ENCODE results near the gene FYB2.

FYB2 gene, protein sequence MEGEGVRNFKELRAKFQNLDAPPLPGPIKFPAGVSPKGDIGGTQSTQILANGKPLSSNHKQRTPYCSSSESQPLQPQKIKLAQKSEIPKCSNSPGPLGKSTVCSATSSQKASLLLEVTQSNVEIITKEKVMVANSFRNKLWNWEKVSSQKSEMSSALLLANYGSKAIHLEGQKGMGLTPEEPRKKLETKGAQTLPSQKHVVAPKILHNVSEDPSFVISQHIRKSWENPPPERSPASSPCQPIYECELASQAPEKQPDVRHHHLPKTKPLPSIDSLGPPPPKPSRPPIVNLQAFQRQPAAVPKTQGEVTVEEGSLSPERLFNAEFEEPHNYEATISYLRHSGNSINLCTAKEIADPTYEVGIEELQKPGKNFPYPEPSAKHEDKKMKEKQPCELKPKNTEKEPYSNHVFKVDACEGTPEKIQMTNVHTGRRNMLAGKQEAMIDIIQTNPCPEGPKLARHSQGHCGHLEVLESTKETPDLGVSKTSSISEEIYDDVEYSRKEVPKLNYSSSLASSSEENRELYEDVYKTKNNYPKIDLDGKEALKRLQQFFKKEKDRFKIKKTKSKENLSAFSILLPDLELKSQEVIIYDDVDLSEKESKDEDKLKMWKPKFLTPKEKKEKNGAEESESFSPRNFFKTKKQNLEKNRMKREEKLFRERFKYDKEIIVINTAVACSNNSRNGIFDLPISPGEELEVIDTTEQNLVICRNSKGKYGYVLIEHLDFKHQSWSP

DNA sequence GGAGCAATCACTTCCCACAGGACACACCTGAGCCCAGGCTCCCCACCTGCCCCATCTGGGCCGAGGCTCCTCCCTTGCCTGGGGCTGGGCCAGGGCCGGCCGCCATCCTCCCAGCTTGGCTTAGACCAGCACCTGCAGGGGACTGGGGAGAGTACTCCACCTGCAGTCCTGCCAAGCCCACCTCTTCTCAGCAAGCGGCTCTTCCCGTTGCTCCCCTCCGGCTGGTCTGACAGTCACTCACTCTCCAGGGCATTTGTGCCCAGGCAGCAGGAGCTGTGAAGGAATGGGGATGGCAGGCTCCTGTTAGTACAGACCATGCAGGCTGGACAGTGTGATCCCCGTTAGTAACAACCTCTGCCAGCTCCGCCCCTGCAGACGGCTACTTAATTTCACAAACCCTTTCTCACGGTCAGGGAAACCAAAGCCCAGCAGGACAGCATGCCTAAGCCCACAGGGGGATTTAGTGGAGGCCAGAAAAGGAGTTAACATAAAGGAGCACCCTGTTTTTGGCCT, at the start of gene FYB2:
FYB2 (minus strand) TSS at position 18 of the 513 bp plus-strand sequence. CDS start 114 bp downstream, outside the sequence.
- DNase-seq (ENCODE audit: low spot score) = no peak

DNA sequence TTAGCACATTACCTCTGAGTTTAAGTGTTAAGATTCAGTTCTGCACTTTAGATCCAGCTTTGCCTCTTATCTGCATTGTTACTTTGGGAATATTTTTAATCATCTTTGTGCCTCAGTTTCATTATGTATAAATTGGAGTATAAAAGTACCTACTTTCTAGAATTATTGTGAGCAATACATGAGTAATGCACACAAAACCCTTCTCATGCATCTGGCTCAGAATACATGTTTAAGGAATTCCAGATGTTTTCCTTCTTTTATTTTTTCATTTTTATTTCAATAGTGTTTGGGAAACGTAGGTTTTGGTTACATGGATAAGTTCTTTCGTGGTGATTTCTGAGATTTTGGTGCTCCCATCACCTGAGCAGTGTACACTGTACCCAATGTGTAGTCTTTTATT, 49.6 kb upstream of the FYB2 start:
- no peak for DNase-seq (ENCODE audit: low spot score)

DNA sequence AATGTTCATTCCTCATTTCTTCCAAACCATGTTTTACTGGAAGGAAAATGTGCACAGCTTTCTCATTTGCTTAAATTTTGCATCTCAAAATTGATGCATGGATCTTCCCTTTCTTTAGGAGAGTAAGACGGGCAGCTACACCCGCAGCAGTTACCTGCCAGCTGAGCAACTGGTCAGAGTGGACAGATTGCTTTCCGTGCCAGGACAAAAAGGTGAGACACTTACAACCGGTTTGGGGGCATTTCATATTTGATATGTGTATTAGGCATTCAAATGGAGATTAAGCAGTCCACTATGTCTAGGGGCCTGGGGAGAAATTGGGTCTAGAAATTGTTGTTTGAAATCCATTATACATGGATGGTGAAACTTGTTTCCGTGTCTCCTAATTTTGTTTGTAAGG, 48.3 kb upstream of the FYB2 start:
- no peak for DNase-seq (ENCODE audit: low spot score)

DNA sequence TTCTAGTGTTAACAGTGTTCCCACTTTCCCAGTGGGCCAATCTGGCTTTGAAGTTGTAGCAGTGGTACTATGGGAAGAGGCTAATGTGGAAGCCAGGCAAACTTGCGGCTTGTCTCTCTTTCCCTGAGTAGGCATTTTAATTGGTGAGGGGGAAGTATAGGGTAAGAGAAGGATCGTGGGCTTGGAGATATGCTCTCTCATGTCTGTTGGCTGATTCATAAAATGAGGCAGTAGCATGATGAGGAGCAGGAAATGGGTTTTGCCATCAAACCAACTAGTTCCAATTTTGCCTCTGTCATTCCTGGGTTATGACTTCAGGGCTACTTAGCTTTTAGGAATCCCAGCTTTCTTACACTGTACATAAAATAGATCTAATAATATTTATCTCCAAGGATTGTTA, 47.5 kb upstream of the FYB2 start:
- peak; percentile 48 for DNase-seq (ENCODE audit: low spot score)

DNA sequence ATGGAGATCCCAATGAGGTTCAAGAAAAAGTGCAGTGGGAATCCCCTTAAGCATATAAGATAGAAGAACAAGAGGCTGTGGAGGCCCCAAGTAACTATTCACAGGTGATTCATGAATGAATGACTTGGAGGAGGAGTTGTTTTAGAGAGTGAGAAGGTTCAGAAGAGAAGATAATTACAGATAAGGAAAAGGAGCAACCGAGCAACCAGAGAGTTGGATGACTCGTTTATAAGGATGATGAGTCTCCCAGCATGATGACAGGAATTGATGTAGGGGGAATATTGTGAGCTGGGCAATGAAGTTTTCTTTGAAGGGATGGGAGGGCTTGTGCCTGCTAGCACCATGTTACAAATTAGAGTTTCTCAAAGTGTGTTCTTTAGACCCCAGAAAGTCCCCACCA, 45.2 kb upstream of the FYB2 start:
- DNase-seq (ENCODE audit: low spot score) = no peak

DNA sequence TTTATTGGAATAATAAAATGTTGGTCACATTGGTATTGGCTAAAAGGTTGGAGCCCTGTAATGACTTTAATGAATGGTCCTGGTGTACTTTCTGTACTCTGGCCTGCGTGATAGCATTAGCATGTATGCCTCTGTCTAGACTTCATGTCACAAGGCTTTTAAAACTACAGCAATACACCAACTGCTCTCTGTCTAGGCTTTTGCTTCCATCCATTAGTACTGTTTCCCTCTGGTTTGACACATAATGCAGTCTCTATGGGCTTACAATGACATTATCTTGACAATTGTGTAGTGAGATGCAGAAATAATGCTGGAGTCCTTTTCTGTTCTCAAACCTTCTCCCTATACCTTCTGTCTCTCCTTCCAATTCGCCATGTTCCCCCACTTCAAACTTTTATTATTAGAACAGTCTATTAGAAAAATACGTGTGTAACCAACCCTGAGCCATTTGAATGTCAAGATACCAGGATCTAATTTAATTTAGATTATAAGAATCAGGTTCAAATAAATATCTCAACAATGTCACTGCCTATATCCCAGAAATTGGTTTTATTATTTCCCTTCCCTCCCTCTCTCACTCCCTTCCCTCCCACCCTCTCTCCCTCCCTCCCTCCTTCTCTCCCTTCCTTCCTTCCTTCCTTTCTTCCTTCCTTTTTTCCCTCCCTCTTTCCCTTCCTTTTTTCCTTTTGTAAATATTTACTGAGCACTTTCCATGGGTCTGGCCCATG, 44.2 kb upstream of the FYB2 start:
- no peak for DNase-seq (ENCODE audit: low spot score)

DNA sequence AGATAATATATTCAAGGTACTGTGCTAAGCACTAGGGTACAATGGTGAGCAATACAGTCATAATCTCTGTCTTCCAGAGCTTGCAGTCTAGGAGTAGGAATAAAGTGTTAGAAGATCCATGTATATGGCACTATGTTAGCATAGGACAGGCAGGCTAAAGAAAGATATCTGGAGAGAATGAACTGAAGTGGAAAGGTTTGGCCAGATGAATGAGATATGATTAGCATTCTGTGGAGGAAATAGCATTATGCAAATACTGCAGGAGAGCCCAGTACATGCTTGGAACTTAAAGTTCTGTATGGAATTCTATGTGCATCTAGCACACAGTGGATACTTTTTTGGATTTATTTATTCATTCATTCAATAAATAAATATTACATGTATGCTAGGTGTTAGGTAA, 40.1 kb upstream of the FYB2 start:
- no peak for DNase-seq (ENCODE audit: low spot score)

DNA sequence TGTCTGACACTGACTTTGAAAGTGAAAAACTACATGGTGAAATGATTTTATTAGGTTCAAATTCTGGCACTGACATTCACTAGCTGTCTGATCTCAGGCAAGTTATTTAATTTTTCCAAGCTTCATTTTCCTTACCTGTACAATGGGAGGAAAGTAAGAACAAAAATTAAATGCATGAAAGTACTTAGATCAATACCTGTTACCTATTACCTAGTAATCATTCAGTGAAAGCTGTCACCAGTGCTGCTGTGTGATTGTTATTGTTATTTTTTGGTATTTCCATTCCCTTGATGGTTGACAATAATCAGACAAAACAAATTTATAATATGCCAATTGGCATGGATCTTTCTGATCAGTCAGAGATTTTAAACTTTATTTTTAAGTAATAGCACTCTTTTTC, 37.0 kb upstream of the FYB2 start:
- no peak for DNase-seq (ENCODE audit: low spot score)

DNA sequence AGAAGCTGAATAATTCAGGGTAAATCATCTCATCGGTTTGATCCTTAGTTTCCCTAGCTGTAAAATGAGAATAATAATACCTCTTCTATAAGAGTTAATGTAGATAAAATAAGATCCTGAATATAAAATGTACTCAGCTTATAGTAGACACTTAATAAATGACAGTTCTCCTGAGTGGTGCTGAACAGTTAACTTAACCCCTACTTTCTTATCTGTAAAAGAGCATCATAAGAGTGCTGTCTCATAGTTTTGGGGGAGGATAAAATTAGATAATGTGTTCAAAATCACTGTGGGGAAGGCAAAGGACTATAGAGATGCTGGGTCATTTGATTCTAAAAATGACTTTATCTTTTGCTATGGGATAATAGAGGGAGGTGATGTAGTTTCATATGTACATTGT, 36.0 kb upstream of the FYB2 start:
- DNase-seq (ENCODE audit: low spot score) = no peak

DNA sequence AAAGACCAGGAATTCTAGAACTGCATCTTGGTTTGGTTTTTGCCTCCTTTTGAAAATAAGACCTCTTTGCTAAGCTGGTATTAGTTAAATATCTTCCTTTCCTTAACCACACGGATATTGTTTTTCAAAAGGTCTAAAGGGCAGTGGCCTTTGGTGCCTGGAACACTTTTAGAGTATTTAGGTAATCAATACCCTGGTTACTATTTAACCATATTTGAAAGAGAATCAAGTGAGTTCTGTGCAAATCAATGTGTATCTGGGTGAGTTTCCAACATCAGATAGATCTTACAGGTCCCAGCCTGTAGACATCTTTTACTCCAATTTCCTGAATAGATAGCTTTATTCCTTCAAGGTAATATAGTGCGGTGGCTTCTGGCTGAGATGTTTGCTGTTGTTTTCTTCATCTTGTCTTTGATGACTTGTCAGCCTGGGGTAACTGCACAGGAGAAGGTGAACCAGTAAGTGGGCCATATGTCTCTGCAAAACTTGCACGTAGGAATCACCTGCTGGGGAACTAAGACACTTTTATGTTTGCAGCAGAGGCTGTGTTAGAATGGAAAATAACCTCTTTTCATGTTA, 35.4 kb upstream of the FYB2 start, which contains the start of gene C8A:
C8A (plus strand) TSS at position 277 of the 579 bp plus-strand sequence; CDS start at position 382, 105 bp downstream.
- no peak for DNase-seq (ENCODE audit: low spot score)

DNA sequence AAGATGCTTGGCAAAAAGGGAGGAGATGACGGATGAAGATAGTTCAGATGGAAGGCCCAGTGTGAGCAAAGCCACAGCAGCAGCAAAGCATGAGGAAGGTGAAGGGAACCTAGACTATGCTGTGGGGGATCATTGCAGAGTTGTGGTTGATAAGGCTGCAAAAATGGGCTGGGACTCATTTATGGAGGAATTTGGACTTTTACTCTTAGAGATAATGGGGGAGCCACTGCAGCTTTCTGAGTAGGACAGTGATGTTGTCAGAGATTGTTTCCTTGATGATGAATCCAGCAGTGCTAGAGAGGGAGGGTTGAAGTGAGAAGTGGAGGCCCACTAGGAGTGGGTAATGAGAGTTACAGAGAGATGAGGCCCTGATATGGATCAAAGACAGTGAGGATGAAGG, 33.3 kb upstream of the FYB2 start:
- DNase-seq (ENCODE audit: low spot score) = no peak

DNA sequence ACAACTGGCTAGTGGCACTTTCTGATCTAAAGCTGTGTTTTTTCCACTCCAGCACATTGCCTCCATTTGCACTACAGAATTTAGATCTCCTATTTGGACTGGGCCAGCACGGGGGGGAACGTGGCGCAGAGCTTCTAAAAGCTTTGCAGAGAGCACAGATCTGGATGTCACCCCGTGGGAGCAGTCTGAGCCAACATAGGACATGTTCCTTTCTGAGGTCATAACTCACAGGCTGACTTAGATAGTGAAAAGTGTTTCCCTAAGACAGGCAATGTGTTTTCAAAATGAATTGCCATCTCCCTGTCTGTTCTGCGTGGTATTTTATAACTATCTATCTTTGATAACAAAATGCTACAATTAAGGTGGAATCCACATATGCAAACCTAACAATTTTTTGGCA, 31.7 kb upstream of the FYB2 start:
- no peak for DNase-seq (ENCODE audit: low spot score)

DNA sequence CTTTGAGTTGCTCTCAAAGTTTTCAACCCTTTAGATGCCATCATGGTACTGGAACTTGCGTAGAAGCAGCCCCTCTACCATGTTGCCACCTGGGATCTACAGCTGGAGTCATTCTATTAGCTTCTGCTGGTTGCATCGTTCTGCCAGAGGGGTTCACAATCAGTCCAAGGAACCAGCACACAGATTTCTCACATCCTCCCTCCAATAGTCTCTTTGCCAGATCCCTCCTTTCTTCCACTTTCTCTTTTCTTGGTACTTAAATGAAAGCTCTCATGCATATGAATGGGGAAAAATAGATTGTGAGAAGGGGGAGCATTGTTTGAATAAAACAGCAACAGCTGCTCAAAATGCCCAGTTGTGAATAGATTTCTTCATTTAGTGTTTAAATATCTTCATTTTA, 31.2 kb upstream of the FYB2 start:
- DNase-seq (ENCODE audit: low spot score) = no peak

DNA sequence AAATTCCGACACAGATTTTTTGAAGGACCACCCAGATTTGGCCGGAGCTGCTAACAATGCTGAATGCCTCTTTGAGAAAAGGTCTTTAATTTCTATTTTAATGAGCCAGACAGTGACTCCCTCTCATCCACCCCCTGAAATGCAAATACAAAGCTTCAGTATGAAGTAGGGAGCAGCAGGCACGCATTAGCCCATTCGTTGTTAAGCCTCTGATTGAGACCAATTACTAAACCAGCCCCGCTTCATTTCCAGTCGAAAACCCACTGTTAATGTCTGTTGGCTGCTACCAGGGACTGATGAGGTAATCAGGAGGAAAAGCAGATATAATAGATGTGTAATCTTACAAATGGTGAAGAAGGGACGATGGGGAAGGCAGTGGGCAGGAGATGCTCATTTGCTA, 30.5 kb upstream of the FYB2 start:
- DNase-seq (ENCODE audit: low spot score) = no peak

DNA sequence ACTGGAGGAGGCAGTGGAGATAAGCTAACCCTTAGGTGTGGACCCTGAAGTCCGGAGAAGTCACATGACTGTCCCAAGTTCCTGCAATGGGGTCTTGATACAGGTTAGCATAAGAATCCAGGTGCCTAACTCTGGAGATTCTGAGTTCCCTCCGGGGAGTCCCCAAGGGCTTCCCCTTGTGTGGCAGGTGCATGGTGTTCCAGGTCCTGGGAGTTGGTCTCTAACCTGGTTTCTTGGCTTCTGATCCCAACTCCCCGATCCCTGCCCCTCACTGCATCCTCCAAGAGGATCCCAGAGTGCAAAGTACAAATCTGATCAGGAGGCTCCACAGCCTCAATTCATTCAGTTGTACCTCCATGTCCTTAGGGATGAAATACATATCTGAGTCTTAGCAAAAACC, 26.1 kb upstream of the FYB2 start:
- no peak for DNase-seq (ENCODE audit: low spot score)

DNA sequence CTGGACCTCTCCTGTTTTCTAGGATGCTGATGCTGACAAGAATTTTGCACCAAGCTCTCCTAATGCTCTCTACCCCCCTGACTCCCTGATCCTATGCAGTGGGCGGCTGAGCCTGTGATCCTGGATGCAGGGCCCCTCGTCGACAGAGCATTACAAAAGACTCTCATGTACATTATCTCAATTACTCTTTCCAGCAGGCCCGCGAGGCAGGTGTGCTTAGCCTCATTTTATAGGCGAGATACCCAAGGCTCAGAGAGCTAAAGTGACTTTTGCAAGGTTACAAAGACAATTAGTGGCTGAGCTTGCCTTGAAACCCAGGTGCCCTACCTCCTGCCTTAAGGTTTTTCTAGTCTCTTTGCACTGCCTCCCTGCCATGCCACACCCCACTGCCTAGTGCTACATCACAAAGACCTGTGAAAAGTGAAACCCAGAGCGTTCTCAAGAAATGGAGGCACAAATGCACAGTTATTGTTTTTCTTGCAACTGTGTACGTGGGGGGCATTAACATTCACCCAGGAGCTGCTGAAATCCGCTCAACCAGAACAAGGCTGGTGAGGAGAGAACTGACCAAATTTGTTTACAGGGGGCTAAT, 25.4 kb upstream of the FYB2 start:
- no peak for DNase-seq (ENCODE audit: low spot score)

DNA sequence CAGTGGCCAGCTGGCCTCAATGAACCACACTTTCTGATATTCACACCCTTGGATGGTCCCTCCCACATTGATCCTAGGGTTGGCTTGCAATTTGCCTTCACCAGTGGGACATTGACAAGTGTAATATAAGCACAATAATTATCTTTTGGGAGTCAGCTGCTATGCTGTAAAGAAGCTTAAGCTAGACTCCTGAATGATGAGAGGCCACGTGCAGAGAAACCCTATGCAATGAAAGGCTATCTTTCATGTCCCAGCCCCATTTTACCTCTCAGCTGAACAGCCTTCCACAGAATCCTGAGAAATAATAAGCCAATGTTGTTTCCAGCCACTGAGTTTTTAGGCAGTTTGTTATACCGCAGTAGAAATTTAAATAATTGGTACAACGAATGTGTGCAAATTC, 24.3 kb upstream of the FYB2 start:
- DNase-seq (ENCODE audit: low spot score) = no peak

DNA sequence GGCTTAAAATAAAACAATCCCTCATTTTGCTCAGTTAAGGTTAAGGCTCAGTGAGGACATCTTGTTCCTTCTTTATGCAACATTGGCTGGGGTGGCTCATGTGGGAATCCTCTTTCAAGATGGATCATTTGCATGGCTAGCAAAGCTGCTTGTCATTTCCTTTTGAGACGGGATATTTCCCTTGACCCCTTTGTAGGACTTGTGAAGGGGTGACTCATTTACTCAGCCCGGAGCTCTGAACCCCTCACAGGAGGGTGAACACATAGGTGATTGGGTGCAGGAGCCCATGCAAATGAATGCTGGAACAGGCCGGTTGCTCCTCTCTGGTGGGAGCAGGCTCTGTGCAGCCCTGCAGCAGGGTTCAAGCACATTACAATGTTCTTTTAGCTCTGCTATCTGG, 19.6 kb upstream of the FYB2 start:
- DNase-seq (ENCODE audit: low spot score) = no peak

DNA sequence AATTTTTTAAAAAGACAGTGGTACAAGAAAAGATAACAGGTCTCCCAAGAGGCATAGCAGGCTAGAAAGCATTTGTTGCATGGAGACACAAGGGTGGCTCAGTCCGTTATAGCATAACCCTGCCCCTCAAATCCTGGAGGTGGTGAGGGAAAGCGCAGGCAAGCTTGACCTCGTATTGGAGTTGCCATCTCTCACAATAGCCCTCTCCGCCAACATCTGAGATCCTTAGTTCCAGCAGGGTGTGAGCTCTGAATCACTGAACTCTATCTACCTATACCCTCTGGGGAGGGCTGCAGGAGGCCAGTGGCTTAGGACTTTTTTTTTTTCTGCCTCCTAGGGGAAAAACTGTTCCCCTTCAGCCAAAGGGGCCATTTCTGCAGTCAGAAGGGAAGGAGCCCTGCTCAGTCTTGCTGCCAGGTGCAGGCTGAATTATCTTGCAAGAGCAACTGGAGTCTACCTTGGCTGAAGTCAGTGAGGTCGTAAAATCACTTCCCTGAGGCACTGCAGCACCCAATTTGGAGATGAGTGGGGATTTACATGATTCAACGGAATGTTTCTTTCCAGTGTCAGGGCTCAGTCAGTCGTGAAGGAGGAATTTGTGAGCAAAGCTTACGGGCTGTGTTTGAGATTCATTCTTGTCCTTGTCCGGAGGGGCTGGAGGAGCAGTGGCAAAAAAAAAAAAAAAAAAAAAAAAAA, 18.2 kb upstream of the FYB2 start:
- no peak for DNase-seq (ENCODE audit: low spot score)

DNA sequence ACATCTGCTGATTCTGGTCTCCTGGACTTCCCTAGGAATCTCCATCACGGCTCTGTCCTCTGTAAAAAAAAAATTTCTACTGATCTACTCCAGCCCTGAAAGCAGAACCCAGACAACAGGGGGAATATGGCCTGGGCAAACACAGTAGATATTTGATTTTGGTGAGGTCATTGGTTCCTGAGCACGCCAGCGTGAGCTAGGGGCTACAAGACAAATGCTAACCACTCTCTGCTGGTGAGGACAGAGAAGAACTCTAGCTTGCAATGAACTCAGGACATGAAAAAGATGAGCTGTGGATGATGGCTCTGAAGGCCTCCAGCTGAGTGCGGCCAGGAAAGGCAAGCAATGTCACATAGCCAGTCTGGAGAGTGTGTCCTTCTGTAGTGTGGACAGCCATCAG, 17.2 kb upstream of the FYB2 start:
- DNase-seq (ENCODE audit: low spot score) = no peak

DNA sequence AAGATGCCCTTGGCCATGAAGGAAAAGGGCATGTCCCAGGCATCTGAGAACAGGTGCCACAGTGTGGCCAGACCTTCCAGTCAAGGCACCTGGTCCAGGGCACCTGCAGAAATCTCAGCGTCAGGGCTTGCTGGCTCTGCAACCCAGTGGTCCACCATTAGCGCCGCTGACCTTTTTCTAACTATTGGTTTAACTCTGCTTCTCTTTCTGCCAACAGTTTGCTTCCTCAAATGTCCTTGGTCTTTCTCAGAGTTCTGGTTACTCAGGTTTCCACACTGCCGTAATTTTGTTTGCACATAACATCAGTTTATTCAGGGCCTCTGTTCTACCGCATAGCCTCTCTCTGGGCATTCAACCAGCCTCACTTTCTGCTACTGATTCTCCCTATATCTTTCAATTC, 16.5 kb upstream of the FYB2 start:
- DNase-seq (ENCODE audit: low spot score) = no peak

Data from AG08396 (cell line).